ENCODE data around the gene RPL7A. TPM values are rescaled to one million over a fixed set of nuclear protein-coding genes. Genes with fewer than 3 reads are reported as not detected.

The RPL7A gene
- total and polyA plus RNA-seq, 2 of the 4 experiments (the other 2 are of a cell fraction), result 3,220 to 4,096 TPM

- Histone ChIP-seq H3K4me2 (ENCODE audit: low read depth, low read length) (peak overlapping the region; percentile 97), H4K5ac (ENCODE audit: low read depth, low read length) (peak overlapping the region; percentile 79), H2AFZ (replicated peaks; ENCODE audit: low read length, poor library complexity) (peak overlapping the region; percentile 75), H2BK120ac (ENCODE audit: low read depth, low read length) (no peak overlapping the region), H4K20me1 (ENCODE audit: insufficient read depth, low read length) (peaks cover 51% of the 10 kb centered on the region), H3K9me1 (ENCODE audit: insufficient read depth, low read length) (no peaks in the 10 kb centered on the region; the same call in 1 of the 2 replicates), H3K56ac (ENCODE audit: extremely low read depth, insufficient read depth, low read length) (peak overlapping the region; percentile 60; the same call in 1 of the 2 replicates), H3K14ac (replicated peaks; ENCODE audit: low read depth, low read length) (no peak overlapping the region; the same call in 1 of the 2 replicates), H3K36me3 (ENCODE audit: control insufficient read depth, insufficient read depth, low read length) (peaks cover 42% of the 10 kb centered on the region), H3K79me1 (ENCODE audit: low read depth in 1 of 2, low read length in 2 of 2) (peaks cover 22 to 79% of the 10 kb centered on the region in 2 experiments), H3K27me3 (ENCODE audit: control insufficient read depth, insufficient read depth, low read length) (no peaks in the 10 kb centered on the region), H3K9me3 (ENCODE audit: control insufficient read depth, insufficient read depth, low read length) (no peaks in the 10 kb centered on the region), H3K4me1 (ENCODE audit: control insufficient read depth, insufficient read depth, low read length) (peaks cover 10% of the 10 kb centered on the region; the same call in 1 of the 2 replicates), H3K4me3 (ENCODE audit: insufficient read depth, low read depth, low read length) (peak overlapping the region; percentile 99), H2AK5ac (ENCODE audit: low read depth, low read length) (peak overlapping the region; percentile 66), H3K23ac (ENCODE audit: low read depth, low read length) (peak overlapping the region; percentile 75; the same call in 1 of the 2 replicates), H2BK15ac (ENCODE audit: low read depth, low read length) (no peak overlapping the region), H4K8ac (ENCODE audit: low read depth in 2 of 2, low read length in 2 of 2) (peak overlapping the region; percentile 82 to 85; a peak in 2 of 4 replicates), H3K18ac (ENCODE audit: low read depth, low read length) (no peak overlapping the region), H2BK20ac (ENCODE audit: low read depth, low read length) (no peak overlapping the region), H2AK9ac (replicated peaks; ENCODE audit: low read depth, low read length, poor library complexity) (peak overlapping the region; percentile 96), H2BK5ac (ENCODE audit: low read depth, low read length, poor library complexity, severe bottlenecking) (no peak overlapping the region), H3K27ac (ENCODE audit: insufficient read depth, low read length) (peak overlapping the region; percentile 45), H4K91ac (ENCODE audit: insufficient read depth, low read depth, low read length) (no peak overlapping the region), H3K4ac (ENCODE audit: low read depth, low read length) (peak overlapping the region; percentile 66), H3K9ac (ENCODE audit: low read depth, low read length) (peak overlapping the region; percentile 87)
- CTCF ChIA-PET, result no interaction called here
- peak; percentile 19 for ATAC-seq (ENCODE audit: low read depth)
- WGBS, 2 experiments (ENCODE audit: extremely low coverage in 2 of 2, insufficient read length in 1 of 2), result 1% methylated on average over 13 of the region's 31 CpGs; no CpG with 5 or more reads in 1 of the 2 experiments
- no peak for TF ChIP-seq USF2 (IDR thresholded peaks at IDR 0.05; ENCODE audit: low read depth, low read length)
- no peak for TF ChIP-seq POLR2A (IDR thresholded peaks at IDR 0.05; ENCODE audit: low read depth, low read length)
- no peak for TF ChIP-seq SMC3 (IDR thresholded peaks at IDR 0.05; ENCODE audit: low read depth, low read length)
- no peak for DNase-seq
- POLR2A ChIA-PET (ENCODE audit: unreplicated experiment), result no interaction called here
- dilution Hi-C loops (cut with HindIII; ENCODE audit: low sequenced_read_pairs, unreplicated experiment), result no loop called here
- intact Hi-C loops (cut with micrococcal nuclease), result loop anchor here (2.0 kb wide), 1 partner anchor 131 kb away; no protein-coding TSS in a partner anchor
- BruUV-seq (replicated peaks), result no TSS peak
- in situ Hi-C loops (cut with MboI; ENCODE audit: low sequenced_read_pairs), result no loop called here
Observed at GRCh38 chr9:133355881-133356357, 7.9 kb downstream of the RPL7A start.

Measured in IMR-90 (cell line).